Hepatocyte (in vitro differentiated cells): ENCODE data around the gene PLSCR3. TPM values are rescaled to one million over a fixed set of nuclear protein-coding genes. Genes with fewer than 3 reads are reported as not detected.

Experiments used
- DNase-seq: peaks from one replicate; pipeline ENCODE4 v3.0.0-alpha.2; 2016; ENCODE audit warnings: low spot score
- H2AFZ ChIP-seq: fragments of 200-600 bp; sonication (generic); 2 replicates; pipeline ENCODE4 v1.6.0; 2016; ENCODE audit warnings: antibody characterized with exemption, mild to moderate bottlenecking
- H3K27ac ChIP-seq: fragments of 200-600 bp; sonication (generic); 2 replicates; pipeline ENCODE4 v1.5.1; 2016; ENCODE audit warnings: mild to moderate bottlenecking
- H3K27me3 ChIP-seq: fragments of 200-600 bp; sonication (generic); 2 replicates; pipeline ENCODE4 v1.6.1; 2016
- H3K36me3 ChIP-seq: fragments of 200-600 bp; sonication (generic); replicated peaks from 2 replicates; pipeline ENCODE4 v1.5.1; 2016; ENCODE audit warnings: low read depth; ENCODE audit not compliant: insufficient read depth
- H3K4me1 ChIP-seq: fragments of 200-600 bp; sonication (generic); 2 replicates; pipeline ENCODE4 v1.5.1; 2016; ENCODE audit warnings: mild to moderate bottlenecking, moderate library complexity; ENCODE audit not compliant: insufficient read depth
- H3K4me2 ChIP-seq: fragments of 200-600 bp; sonication (generic); 2 replicates; pipeline ENCODE4 v1.6.0; 2016
- H3K4me3 ChIP-seq: fragments of 200-600 bp; sonication (generic); 2 replicates; pipeline ENCODE4 v1.5.1; 2016; ENCODE audit warnings: mild to moderate bottlenecking
- H3K79me2 ChIP-seq: fragments of 200-600 bp; sonication (generic); 2 replicates; pipeline ENCODE4 v1.6.0; 2017; ENCODE audit warnings: mild to moderate bottlenecking
- H3K9me2 ChIP-seq: fragments of 200-600 bp; sonication (generic); replicated peaks from 2 replicates; pipeline ENCODE4 v1.6.0; 2017; ENCODE audit warnings: mild to moderate bottlenecking; ENCODE audit not compliant: insufficient read depth
- H3K9me3 ChIP-seq: fragments of 200-600 bp; sonication (generic); 2 replicates; pipeline ENCODE4 v1.5.1; 2016; ENCODE audit warnings: low read depth, mild to moderate bottlenecking
- H4K20me1 ChIP-seq: fragments of 200-600 bp; sonication (generic); 2 replicates; pipeline ENCODE4 v1.6.0; 2016; ENCODE audit warnings: mild to moderate bottlenecking; ENCODE audit not compliant: insufficient read depth, poor library complexity, severe bottlenecking
- CTCF ChIP-seq: fragments of 200-600 bp; sonication (generic); IDR thresholded peaks from 2 replicates; pipeline ENCODE4 v1.5.1; 2016; ENCODE audit warnings: antibody characterized with exemption, mild to moderate bottlenecking; ENCODE audit not compliant: poor library complexity
- EZH2 ChIP-seq: fragments of 200-600 bp; sonication (generic); IDR thresholded peaks from 2 replicates; pipeline ENCODE4 v1.6.1; 2016; ENCODE audit warnings: antibody characterized with exemption, mild to moderate bottlenecking, borderline replicate concordance
- EZH2phosphoT487 ChIP-seq: fragments of 200-600 bp; sonication (generic); IDR thresholded peaks from one replicate; pipeline ENCODE4 v1.6.1; 2018; ENCODE audit warnings: antibody characterized with exemption, mild to moderate bottlenecking, low read depth, moderate library complexity; ENCODE audit not compliant: unreplicated experiment, severe bottlenecking
- WGBS: methylation state at CpG from one replicate; pipeline ENCODE4 v1.1.6; 2016; ENCODE audit warnings: low lambda C conversion rate; ENCODE audit errors: missing lambda C conversion rate; 5-methylcytosine and 5-hydroxymethylcytosine counted together
- polyA plus RNA-seq: library from polyadenylated mRNA; unstranded; fragments of >200 nt; fragmentation: Nextera tagmentation; extraction: Ambion mirVana; gene quantifications from 2 replicates; pipeline ENCODE4 v1.2.1, GENCODE V29; 2016
- total RNA-seq: library from RNA; depleted of rRNA; stranded (reverse); fragments of >200 nt; gene quantifications from 2 replicates; pipeline ENCODE4 v1.2.3, GENCODE V29; 2014

PLSCR3 gene
- total and polyA plus RNA-seq, 2 experiments from 2014 or later = 17.6 to 59.6 TPM

- Histone ChIP-seq H3K4me2 (no peak within 1 kb of the TSS), H3K27me3 (no peaks in the 10 kb centered on the region), H3K9me2 (no peaks in the 10 kb centered on the region), H3K4me1 (no peaks in the 10 kb centered on the region), H2AFZ (no peak within 1 kb of the TSS), H3K36me3 (no peaks in the 10 kb centered on the region), H3K27ac (no peak within 1 kb of the TSS), H3K79me2 (no peaks in the 10 kb centered on the region), H3K4me3 (no peak within 1 kb of the TSS), H3K9me3 (no peaks in the 10 kb centered on the region), H4K20me1 (no peaks in the 10 kb centered on the region)
- TF ChIP-seq CTCF = no peak
- no peak for TF ChIP-seq EZH2phosphoT487
- TF ChIP-seq EZH2 = no peak
- DNase-seq = no peak
- WGBS = 84% methylated on average over 7 of the region's 7 CpGs
These were observed 31.0 kb upstream of the PLSCR3 start, which contains the start of gene SPEM2 for GRCh38 chr17:7425316-7425715. SPEM2 (plus strand) TSS chr17:7425616; CDS start chr17:7425689, 73 bp downstream.

GRCh38 chr17:7423679-7424078 is 29.4 kb upstream of the PLSCR3 start:
- H3K79me2 ChIP-seq = no peaks in the 10 kb centered on the region
- no peaks in the 10 kb centered on the region for H3K4me1 ChIP-seq
- no peaks in the 10 kb centered on the region for H4K20me1 ChIP-seq
- no peak overlapping the region for H3K4me2 ChIP-seq
- 69% methylated on average over 4 of the region's 4 CpGs for WGBS
- no peaks in the 10 kb centered on the region for H3K27me3 ChIP-seq
- no peaks in the 10 kb centered on the region for H3K36me3 ChIP-seq
- no peak overlapping the region for H2AFZ ChIP-seq
- H3K27ac ChIP-seq = no peak overlapping the region
- no peak overlapping the region for H3K4me3 ChIP-seq
- no peaks in the 10 kb centered on the region for H3K9me3 ChIP-seq
- TF ChIP-seq EZH2phosphoT487 (no peak), EZH2 (no peak)
- DNase-seq = no peak
- H3K9me2 ChIP-seq = no peaks in the 10 kb centered on the region

- Histone ChIP-seq H3K36me3 (no peaks in the 10 kb centered on the region), H3K79me2 (no peaks in the 10 kb centered on the region), H3K4me3 (no peak overlapping the region), H3K9me3 (no peaks in the 10 kb centered on the region), H3K4me2 (no peak overlapping the region), H3K9me2 (no peaks in the 10 kb centered on the region), H4K20me1 (no peaks in the 10 kb centered on the region), H3K27ac (no peak overlapping the region), H3K4me1 (no peaks in the 10 kb centered on the region), H2AFZ (no peak overlapping the region), H3K27me3 (no peaks in the 10 kb centered on the region)
- TF ChIP-seq CTCF = no peak
- TF ChIP-seq EZH2 = no peak
- no peak for TF ChIP-seq EZH2phosphoT487
- DNase-seq = no peak
- 94% methylated on average over 16 of the region's 16 CpGs for WGBS
These were observed 26.9 kb upstream of the PLSCR3 start for GRCh38 chr17:7421186-7421585.

GRCh38 chr17:7419819-7420610 is 25.7 kb upstream of the PLSCR3 start, which contains the start of gene SPEM1:
SPEM1 (plus strand) TSS chr17:7420324; CDS start chr17:7420385, 61 bp downstream.
- Histone ChIP-seq H3K4me2 (no peak within 1 kb of the TSS), H3K9me2 (no peaks in the 10 kb centered on the region), H3K9me3 (no peaks in the 10 kb centered on the region), H2AFZ (no peak within 1 kb of the TSS), H3K79me2 (no peaks in the 10 kb centered on the region), H4K20me1 (no peaks in the 10 kb centered on the region), H3K36me3 (no peaks in the 10 kb centered on the region), H3K27ac (no peak within 1 kb of the TSS), H3K4me3 (no peak within 1 kb of the TSS), H3K27me3 (no peaks in the 10 kb centered on the region), H3K4me1 (no peaks in the 10 kb centered on the region)
- no peak for DNase-seq
- TF ChIP-seq CTCF (no peak), EZH2phosphoT487 (no peak), EZH2 (no peak)
- WGBS = 86% methylated on average over 17 of the region's 17 CpGs
